GM10266 (cell line): ENCODE measurements around the gene TMED1.

Experiments
- DNase-seq: peaks from one replicate; pipeline ENCODE4 v3.0.0; 2012; ENCODE audit errors: extremely low spot score
- CTCF ChIP-seq: IDR thresholded peaks from 2 replicates; pipeline ENCODE4 v1.5.1; 2012; ENCODE audit warnings: mild to moderate bottlenecking, low read depth; ENCODE audit not compliant: control insufficient read depth, insufficient read depth; ENCODE audit errors: missing control alignments

Gene TMED1

GRCh38 chr19:10828981-10829821 is 6.8 kb downstream of the TMED1 start:
- no peak for DNase-seq

GRCh38 chr19:10826846-10827245 is 9.2 kb downstream of the TMED1 start:
- no peak for DNase-seq
- no peak for TF ChIP-seq CTCF

More at GRCh38 chr19:10828981-10829821, 6.8 kb downstream of the TMED1 start:
- peak; percentile 11 for TF ChIP-seq CTCF

GRCh38 chr19:10826231-10826630 is 9.8 kb downstream of the TMED1 start:
- no peak for TF ChIP-seq CTCF
- DNase-seq: no peak

- no peak for DNase-seq
- TF ChIP-seq CTCF: no peak
Observed at GRCh38 chr19:10823690-10824089, 12.3 kb downstream of the TMED1 start.

- peak; percentile 39 for TF ChIP-seq CTCF
- no peak for DNase-seq
Observed at GRCh38 chr19:10820173-10820572, 15.8 kb downstream of the TMED1 start.

- no peak for DNase-seq
- TF ChIP-seq CTCF: no peak
Observed at GRCh38 chr19:10819124-10820060, 16.6 kb downstream of the TMED1 start.
